ENCODE measurements around the gene ADRA2B.
"Not testable (repeated sequence)": the region's sequence is repeated elsewhere in the genome, so short reads cannot be mapped to it uniquely, and the experiment has no call there.

DNA sequence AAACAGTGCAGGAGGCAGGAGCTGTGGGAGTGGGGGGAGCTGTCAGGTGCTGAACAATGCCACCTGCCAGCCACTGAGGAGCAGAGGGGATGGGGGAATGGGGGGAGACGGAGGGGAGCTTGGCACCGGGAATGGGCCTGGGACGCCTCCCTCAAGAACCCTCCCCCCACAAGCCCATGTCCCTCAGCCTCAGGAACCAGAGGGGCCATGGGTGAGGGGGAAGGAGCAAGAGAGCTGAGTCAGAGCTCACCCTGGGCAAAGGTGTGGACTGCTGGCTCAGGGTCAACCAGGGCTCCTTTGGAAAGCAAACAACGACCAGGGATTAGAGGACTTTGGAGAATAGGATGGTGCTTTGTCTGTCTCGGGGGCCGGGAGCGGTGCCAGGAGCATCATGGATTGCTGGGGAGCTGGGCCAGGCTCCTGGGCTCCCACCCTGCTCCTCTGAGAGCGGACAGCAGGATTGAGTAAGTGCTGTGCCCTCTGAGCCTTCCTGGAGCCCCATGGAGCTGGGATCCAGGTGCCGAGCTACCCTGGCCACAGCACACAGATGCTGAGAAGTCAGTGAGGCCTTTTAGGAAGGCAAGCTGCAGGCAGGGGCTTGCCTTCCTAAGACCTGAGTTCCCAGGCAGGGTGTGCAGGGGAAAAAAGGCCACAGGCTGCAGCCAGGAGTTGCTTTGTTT, 48.3 kb downstream of the ADRA2B start:
- not testable (repeated sequence) for TF ChIP-seq POLR2AphosphoS5 (IDR thresholded peaks at IDR 0.05; ENCODE audit: low read depth)
- TF ChIP-seq, protein P1, sequence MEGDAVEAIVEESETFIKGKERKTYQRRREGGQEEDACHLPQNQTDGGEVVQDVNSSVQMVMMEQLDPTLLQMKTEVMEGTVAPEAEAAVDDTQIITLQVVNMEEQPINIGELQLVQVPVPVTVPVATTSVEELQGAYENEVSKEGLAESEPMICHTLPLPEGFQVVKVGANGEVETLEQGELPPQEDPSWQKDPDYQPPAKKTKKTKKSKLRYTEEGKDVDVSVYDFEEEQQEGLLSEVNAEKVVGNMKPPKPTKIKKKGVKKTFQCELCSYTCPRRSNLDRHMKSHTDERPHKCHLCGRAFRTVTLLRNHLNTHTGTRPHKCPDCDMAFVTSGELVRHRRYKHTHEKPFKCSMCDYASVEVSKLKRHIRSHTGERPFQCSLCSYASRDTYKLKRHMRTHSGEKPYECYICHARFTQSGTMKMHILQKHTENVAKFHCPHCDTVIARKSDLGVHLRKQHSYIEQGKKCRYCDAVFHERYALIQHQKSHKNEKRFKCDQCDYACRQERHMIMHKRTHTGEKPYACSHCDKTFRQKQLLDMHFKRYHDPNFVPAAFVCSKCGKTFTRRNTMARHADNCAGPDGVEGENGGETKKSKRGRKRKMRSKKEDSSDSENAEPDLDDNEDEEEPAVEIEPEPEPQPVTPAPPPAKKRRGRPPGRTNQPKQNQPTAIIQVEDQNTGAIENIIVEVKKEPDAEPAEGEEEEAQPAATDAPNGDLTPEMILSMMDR (IDR thresholded peaks at IDR 0.05; ENCODE audit: insufficient read depth, low read length), result not testable (repeated sequence)

Measured in HL-60 (cell line).